HG02943 (cell line): Measurements from ENCODE around the gene SCMH1.

ENCODE experiments used
- ATAC-seq: cut with Tn5 transposase; IDR thresholded peaks from one replicate; pipeline ENCODE4 v1.9.1; 2021; ENCODE audit warnings: mild to moderate bottlenecking, low read depth, moderate library complexity; ENCODE audit not compliant: unreplicated experiment

Gene SCMH1

GRCh38 chr1:41038110-41038509, 204.0 kb downstream of the SCMH1 start:
- no peak for ATAC-seq

GRCh38 chr1:41037116-41037903, 204.8 kb downstream of the SCMH1 start:
- no peak for ATAC-seq

- no peak for ATAC-seq
Observed at GRCh38 chr1:41033272-41033671, 208.8 kb downstream of the SCMH1 start.

GRCh38 chr1:41032147-41032546, 210.0 kb downstream of the SCMH1 start:
- no peak for ATAC-seq

GRCh38 chr1:41030872-41031616, 211.1 kb downstream of the SCMH1 start:
- no peak for ATAC-seq

GRCh38 chr1:41028034-41028642, 214.0 kb downstream of the SCMH1 start:
- no peak for ATAC-seq

GRCh38 chr1:41025979-41026819, 215.9 kb downstream of the SCMH1 start:
- no peak for ATAC-seq

GRCh38 chr1:41024953-41025352, 217.2 kb downstream of the SCMH1 start:
- ATAC-seq, result no peak

GRCh38 chr1:41023279-41023990, 218.7 kb downstream of the SCMH1 start:
- ATAC-seq, result no peak

- ATAC-seq, result no peak
Observed at GRCh38 chr1:41022424-41022823, 219.7 kb downstream of the SCMH1 start.

GRCh38 chr1:41021526-41022308, 220.4 kb downstream of the SCMH1 start, which contains the start of gene SLFNL1:
Gene SLFNL1, minus strand, starts transcription at chr1:41021725. Its CDS starts 1,065 bp downstream, at chr1:41020660.
- ATAC-seq, result no peak

GRCh38 chr1:41020654-41021053, 221.5 kb downstream of the SCMH1 start:
- no peak for ATAC-seq

GRCh38 chr1:41020109-41020576, 222.0 kb downstream of the SCMH1 start:
- no peak for ATAC-seq

- no peak for ATAC-seq
Observed at GRCh38 chr1:41019353-41019745, 222.8 kb downstream of the SCMH1 start.

- no peak for ATAC-seq
Observed at GRCh38 chr1:41018018-41018410, 224.1 kb downstream of the SCMH1 start.

GRCh38 chr1:41017141-41018017, 224.7 kb downstream of the SCMH1 start:
- no peak for ATAC-seq

- no peak for ATAC-seq
Observed at GRCh38 chr1:41015897-41016470, 226.1 kb downstream of the SCMH1 start.
